ENCODE measurements around the gene RASSF8.

- TF ChIP-seq EP300 (IDR thresholded peaks at IDR 0.05; ENCODE audit: borderline replicate concordance): no peak
- no peak for TF ChIP-seq YY1 (IDR thresholded peaks at IDR 0.05; ENCODE audit: low read depth)
- TF ChIP-seq MAX (IDR thresholded peaks at IDR 0.05): no peak
- no peak for TF ChIP-seq CEBPB (IDR thresholded peaks at IDR 0.05)
- TF ChIP-seq CREB1 (IDR thresholded peaks at IDR 0.05; ENCODE audit: low read depth): no peak
- TF ChIP-seq REST (IDR thresholded peaks at IDR 0.05; ENCODE audit: low read depth): no peak
- peak; percentile 84 for TF ChIP-seq RAD21 (IDR thresholded peaks at IDR 0.05; ENCODE audit: low read depth)
- no peak for TF ChIP-seq ZBTB7A (IDR thresholded peaks at IDR 0.05; ENCODE audit: low read depth)
- no peak for TF ChIP-seq TAF1 (IDR thresholded peaks at IDR 0.05; ENCODE audit: low read depth)
- TF ChIP-seq NFIC (IDR thresholded peaks at IDR 0.05): no peak
- no peak for TF ChIP-seq FOXM1 (IDR thresholded peaks at IDR 0.05; ENCODE audit: borderline replicate concordance, low read depth)
Observed at GRCh38 chr12:26119391-26119989, 161.0 kb downstream of the RASSF8 start.

Data from Ishikawa (cell line).